ENCODE results near the gene OVOL1.

OVOL1 gene

GRCh38 chr11:65778431-65778900 lies 8.4 kb upstream of the OVOL1 start:
- DNase-seq (ENCODE audit: low spot score), result no peak

GRCh38 chr11:65778901-65779668 lies 7.8 kb upstream of the OVOL1 start:
- no peak for DNase-seq (ENCODE audit: low spot score)

- no peak for DNase-seq (ENCODE audit: low spot score)
These were observed 7.3 kb upstream of the OVOL1 start for GRCh38 chr11:65779669-65779918.

GRCh38 chr11:65779919-65780769 lies 6.7 kb upstream of the OVOL1 start:
- DNase-seq (ENCODE audit: low spot score), result peak; percentile 58

GRCh38 chr11:65780770-65781151 lies 6.1 kb upstream of the OVOL1 start, which contains the start of gene AP5B1:
AP5B1 (minus strand) TSS chr11:65780976; CDS start chr11:65780591, 385 bp downstream.
- peak; percentile 52 for DNase-seq (ENCODE audit: low spot score)

GRCh38 chr11:65781152-65781961 lies 5.5 kb upstream of the OVOL1 start:
- no peak for DNase-seq (ENCODE audit: low spot score)

- DNase-seq (ENCODE audit: low spot score), result no peak
These were observed 4.7 kb upstream of the OVOL1 start for GRCh38 chr11:65781962-65782815.

- no peak for DNase-seq (ENCODE audit: low spot score)
These were observed 4.0 kb upstream of the OVOL1 start for GRCh38 chr11:65782816-65783228.

- DNase-seq (ENCODE audit: low spot score), result no peak
These were observed 1.4 kb upstream of the OVOL1 start for GRCh38 chr11:65785319-65786007.

GRCh38 chr11:65786008-65786785 lies 666 bp upstream of the OVOL1 start:
- DNase-seq (ENCODE audit: low spot score), result no peak

GRCh38 chr11:65787649-65788622 lies 1.1 kb downstream of the OVOL1 start:
- no peak for DNase-seq (ENCODE audit: low spot score)

GRCh38 chr11:65788821-65789220 lies 2.0 kb downstream of the OVOL1 start:
- DNase-seq (ENCODE audit: low spot score), result no peak

- no peak for DNase-seq (ENCODE audit: low spot score)
These were observed 2.6 kb downstream of the OVOL1 start for GRCh38 chr11:65789230-65790103.

GRCh38 chr11:65790104-65790901 lies 3.4 kb downstream of the OVOL1 start:
- no peak for DNase-seq (ENCODE audit: low spot score)

- DNase-seq (ENCODE audit: low spot score), result no peak
These were observed 4.2 kb downstream of the OVOL1 start for GRCh38 chr11:65790902-65791650.

GRCh38 chr11:65791719-65792213 lies 4.9 kb downstream of the OVOL1 start:
- DNase-seq (ENCODE audit: low spot score), result no peak
